K562 (cell line): Measurements from ENCODE around the gene STAM2. TPM values are rescaled to one million over a fixed set of nuclear protein-coding genes. Genes with fewer than 3 reads are reported as not detected.

Source experiments
- CREB1 ChIP-seq, 2 experiments: sonication (generic) in 1 of 2; formaldehyde crosslinking in 1 of 2; IDR thresholded peaks; 2 replicates each; pipeline versions ENCODE4 v1.6.1 to v1.8.0; 2012 to 2022; ENCODE audit warnings: inconsistent platforms in 1 of 2, mild to moderate bottlenecking in 1 of 2, missing genetic modification reagents in 1 of 2, moderate library complexity in 1 of 2
- GTF2F1 ChIP-seq: IDR thresholded peaks from 2 replicates; pipeline ENCODE4 v1.6.1; 2011; ENCODE audit warnings: low read depth, low read length, improper control_type of control experiment
- HEY1 ChIP-seq: fragments of 250-450 bp; sonication (Bioruptor Pico); IDR thresholded peaks from 2 replicates; pipeline ENCODE4 v1.5.0; 2020; ENCODE audit warnings: mild to moderate bottlenecking, moderate library complexity, borderline replicate concordance
- TAF9B ChIP-seq: fragments of 450-650 bp; IDR thresholded peaks from 2 replicates; pipeline ENCODE4 v1.6.1; 2018; ENCODE audit warnings: mild to moderate bottlenecking; ENCODE audit not compliant: partially characterized antibody
- polyA plus RNA-seq, 8 experiments: library from polyadenylated mRNA; depleted of rRNA in 4 of 8; stranded (reverse) in 5 of 8; unstranded in 3 of 8; fragments of >200 nt; fragmentation: Nextera tagmentation in 2 of 8; fragmentation: Illumina TruSeq in 1 of 8; extraction: Ambion mirVana in 2 of 8; extraction: Trizol in 1 of 8; gene quantifications; 2 replicates each; pipeline versions ENCODE4 v1.2.1 to v1.2.3, GENCODE V29; 2011 to 2014; ENCODE audit warnings: inconsistent platforms in 1 of 8, missing spikeins in 1 of 8
- total RNA-seq, 7 experiments: library from RNA; depleted of rRNA in 6 of 7; stranded (reverse); fragments of >200 nt in 6 of 7; fragmentation: Illumina TruSeq in 2 of 7; extraction: Trizol in 2 of 7; gene quantifications; 2 replicates each; pipeline versions ENCODE4 v1.2.1 to v1.2.3, GENCODE V29; 2011 to 2021; ENCODE audit warnings: low replicate concordance in 1 of 7
- TF ChIP-seq, protein P1 (sequence below): fragments of 250-450 bp; sonication (Bioruptor Pico); IDR thresholded peaks from 2 replicates; pipeline ENCODE4 v1.4.0; 2020; ENCODE audit warnings: mild to moderate bottlenecking, moderate library complexity
- TF ChIP-seq, protein P2 (sequence below): fragments of 450-650 bp; formaldehyde crosslinking; IDR thresholded peaks from 2 replicates; pipeline ENCODE4 v1.4.0; 2020; ENCODE audit warnings: mild to moderate bottlenecking, moderate library complexity

STAM2 gene
- total and polyA plus RNA-seq, 9 of the 15 experiments (the other 6 are each of a cell fraction or from before 2014, with no cell fraction given), result 4.5 to 13.9 (median 8.7) TPM

DNA sequence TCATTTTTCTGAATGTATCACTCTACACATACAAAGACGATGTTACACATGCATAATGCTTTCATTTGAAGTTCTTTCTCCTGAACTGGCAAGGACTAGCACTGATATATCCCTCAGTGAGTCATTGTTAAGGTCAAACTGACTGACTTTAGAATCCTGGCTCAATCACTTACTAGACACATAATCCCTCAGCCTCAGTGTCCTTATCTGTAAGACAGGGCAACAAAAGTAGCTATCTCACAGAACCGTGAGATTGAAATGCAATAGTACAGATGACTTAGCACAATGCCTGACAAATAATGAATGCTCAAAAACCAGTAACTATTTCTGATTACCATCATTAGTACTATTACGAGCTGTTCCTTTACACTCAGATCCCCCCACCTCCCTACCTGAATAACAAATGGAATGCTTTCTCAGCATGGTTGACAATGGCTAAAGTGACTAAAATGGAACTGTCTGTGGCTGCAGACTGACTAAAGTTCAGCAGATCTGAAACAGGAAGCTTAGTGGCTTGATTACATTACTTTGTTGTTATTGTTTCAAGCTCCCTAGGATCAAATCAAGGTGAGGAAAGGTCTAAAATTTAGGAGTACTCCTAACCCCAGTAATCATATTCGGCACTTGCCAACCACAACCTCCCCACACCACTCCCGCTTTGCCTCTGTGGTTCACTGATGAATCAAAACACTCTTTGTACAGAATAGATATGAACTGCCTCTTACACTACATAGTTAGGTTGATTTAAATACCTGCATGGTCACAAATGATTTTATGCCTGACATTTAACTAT, 40.9 kb downstream of the STAM2 start (continued):
- TF ChIP-seq, protein P1, sequence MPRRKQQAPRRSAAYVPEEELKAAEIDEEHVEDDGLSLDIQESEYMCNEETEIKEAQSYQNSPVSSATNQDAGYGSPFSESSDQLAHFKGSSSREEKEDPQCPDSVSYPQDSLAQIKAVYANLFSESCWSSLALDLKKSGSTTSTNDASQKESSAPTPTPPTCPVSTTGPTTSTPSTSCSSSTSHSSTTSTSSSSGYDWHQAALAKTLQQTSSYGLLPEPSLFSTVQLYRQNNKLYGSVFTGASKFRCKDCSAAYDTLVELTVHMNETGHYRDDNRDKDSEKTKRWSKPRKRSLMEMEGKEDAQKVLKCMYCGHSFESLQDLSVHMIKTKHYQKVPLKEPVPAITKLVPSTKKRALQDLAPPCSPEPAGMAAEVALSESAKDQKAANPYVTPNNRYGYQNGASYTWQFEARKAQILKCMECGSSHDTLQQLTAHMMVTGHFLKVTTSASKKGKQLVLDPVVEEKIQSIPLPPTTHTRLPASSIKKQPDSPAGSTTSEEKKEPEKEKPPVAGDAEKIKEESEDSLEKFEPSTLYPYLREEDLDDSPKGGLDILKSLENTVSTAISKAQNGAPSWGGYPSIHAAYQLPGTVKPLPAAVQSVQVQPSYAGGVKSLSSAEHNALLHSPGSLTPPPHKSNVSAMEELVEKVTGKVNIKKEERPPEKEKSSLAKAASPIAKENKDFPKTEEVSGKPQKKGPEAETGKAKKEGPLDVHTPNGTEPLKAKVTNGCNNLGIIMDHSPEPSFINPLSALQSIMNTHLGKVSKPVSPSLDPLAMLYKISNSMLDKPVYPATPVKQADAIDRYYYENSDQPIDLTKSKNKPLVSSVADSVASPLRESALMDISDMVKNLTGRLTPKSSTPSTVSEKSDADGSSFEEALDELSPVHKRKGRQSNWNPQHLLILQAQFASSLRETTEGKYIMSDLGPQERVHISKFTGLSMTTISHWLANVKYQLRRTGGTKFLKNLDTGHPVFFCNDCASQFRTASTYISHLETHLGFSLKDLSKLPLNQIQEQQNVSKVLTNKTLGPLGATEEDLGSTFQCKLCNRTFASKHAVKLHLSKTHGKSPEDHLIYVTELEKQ, result no peak
- no peak for TF ChIP-seq HEY1 (CRISPR knock-in tag)
- TF ChIP-seq, protein P2, sequence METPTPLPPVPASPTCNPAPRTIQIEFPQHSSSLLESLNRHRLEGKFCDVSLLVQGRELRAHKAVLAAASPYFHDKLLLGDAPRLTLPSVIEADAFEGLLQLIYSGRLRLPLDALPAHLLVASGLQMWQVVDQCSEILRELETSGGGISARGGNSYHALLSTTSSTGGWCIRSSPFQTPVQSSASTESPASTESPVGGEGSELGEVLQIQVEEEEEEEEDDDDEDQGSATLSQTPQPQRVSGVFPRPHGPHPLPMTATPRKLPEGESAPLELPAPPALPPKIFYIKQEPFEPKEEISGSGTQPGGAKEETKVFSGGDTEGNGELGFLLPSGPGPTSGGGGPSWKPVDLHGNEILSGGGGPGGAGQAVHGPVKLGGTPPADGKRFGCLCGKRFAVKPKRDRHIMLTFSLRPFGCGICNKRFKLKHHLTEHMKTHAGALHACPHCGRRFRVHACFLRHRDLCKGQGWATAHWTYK (CRISPR knock-in tag), result no peak
- no peak for TF ChIP-seq GTF2F1
- TF ChIP-seq TAF9B, result no peak
- peak; percentile 25; the same call in 1 of the 2 replicates for TF ChIP-seq CREB1 (IDR thresholded peaks at IDR 0.05)
- TF ChIP-seq CREB1 (CRISPR knock-in tag; IDR thresholded peaks at IDR 0.05), result no peak
